GM23338 (cell line): ENCODE results near the gene NLGN1. TPM values are rescaled to one million over a fixed set of nuclear protein-coding genes. Genes with fewer than 3 reads are reported as not detected.

ENCODE experiments used
- ATAC-seq: fragments of 200-7000 bp; cut with Tn5 transposase; 3 replicates; pipeline ENCODE4 v1.9.1; 2020
- DNase-seq: peaks from one replicate; pipeline ENCODE4 v3.0.0-alpha.2; 2015; ENCODE audit warnings: low spot score
- H2AFZ ChIP-seq: fragments of 200-600 bp; sonication (generic); 2 replicates; pipeline ENCODE4 v1.8.0; 2016; ENCODE audit warnings: antibody characterized with exemption, mild to moderate bottlenecking, moderate library complexity
- H3F3A ChIP-seq: fragments of 200-600 bp; sonication (generic); replicated peaks from 2 replicates; pipeline ENCODE4 v1.8.0; 2017; ENCODE audit warnings: antibody characterized with exemption, mixed run types, low read depth
- H3K27ac ChIP-seq: fragments of 200-600 bp; sonication (generic); 2 replicates; pipeline ENCODE4 v1.6.1; 2016; ENCODE audit warnings: low read depth
- H3K27me3 ChIP-seq: fragments of 200-600 bp; sonication (generic); 2 replicates; pipeline ENCODE4 v1.8.0; 2016; ENCODE audit warnings: mild to moderate bottlenecking, mixed run types, moderate library complexity; ENCODE audit not compliant: insufficient read depth
- H3K36me3 ChIP-seq: fragments of 200-600 bp; sonication (generic); 2 replicates; pipeline ENCODE4 v1.8.0; 2016; ENCODE audit warnings: mild to moderate bottlenecking; ENCODE audit not compliant: insufficient read depth
- H3K4me1 ChIP-seq: fragments of 200-600 bp; sonication (generic); 2 replicates; pipeline ENCODE4 v1.8.0; 2016; ENCODE audit warnings: mild to moderate bottlenecking, moderate library complexity; ENCODE audit not compliant: insufficient read depth
- H3K4me2 ChIP-seq: fragments of 200-600 bp; sonication (generic); 2 replicates; pipeline ENCODE4 v1.7.1; 2017; ENCODE audit warnings: mixed run types
- H3K4me3 ChIP-seq: fragments of 200-600 bp; sonication (generic); 2 replicates; pipeline ENCODE4 v1.6.1; 2016; ENCODE audit warnings: mixed run types
- H3K79me2 ChIP-seq: fragments of 200-600 bp; sonication (generic); replicated peaks from 2 replicates; pipeline ENCODE4 v1.8.0; 2017; ENCODE audit warnings: mild to moderate bottlenecking; ENCODE audit not compliant: insufficient read depth
- H3K9me2 ChIP-seq: fragments of 200-600 bp; sonication (generic); 2 replicates; pipeline ENCODE4 v1.8.0; 2017; ENCODE audit not compliant: insufficient read depth
- H4K20me1 ChIP-seq: fragments of 200-600 bp; sonication (generic); replicated peaks from 2 replicates; pipeline ENCODE4 v1.8.0; 2017; ENCODE audit warnings: mild to moderate bottlenecking; ENCODE audit not compliant: insufficient read depth
- H3K27ac Mint-ChIP-seq: 2 replicates; pipeline ENCODE4 v1.8.0; 2020; ENCODE audit warnings: inconsistent platforms, mild to moderate bottlenecking, moderate library complexity, mixed read lengths
- H3K27me3 Mint-ChIP-seq: 3 replicates; pipeline ENCODE4 v1.8.0; 2022; ENCODE audit warnings: low read depth, mild to moderate bottlenecking, moderate library complexity, mixed read lengths, inconsistent platforms; ENCODE audit not compliant: insufficient read depth, poor library complexity
- H3K36me3 Mint-ChIP-seq: 3 replicates; pipeline ENCODE4 v1.8.0; 2021; ENCODE audit warnings: low read depth, mild to moderate bottlenecking, inconsistent platforms, moderate library complexity, mixed read lengths
- H3K4me1 Mint-ChIP-seq: 3 replicates; pipeline ENCODE4 v1.8.0; 2020; ENCODE audit warnings: mild to moderate bottlenecking, inconsistent platforms, mixed read lengths
- H3K4me3 Mint-ChIP-seq: 3 replicates; pipeline ENCODE4 v1.8.0; 2021; ENCODE audit warnings: moderate library complexity, mild to moderate bottlenecking, inconsistent platforms, mixed read lengths
- H3K9me3 Mint-ChIP-seq: 3 replicates; pipeline ENCODE4 v1.8.0; 2020; ENCODE audit warnings: moderate library complexity, mild to moderate bottlenecking, inconsistent platforms, mixed read lengths
- CREB1 ChIP-seq: fragments of 250-450 bp; sonication (Bioruptor Pico); IDR thresholded peaks from 2 replicates; pipeline ENCODE4 v1.5.0; 2020; ENCODE audit warnings: low read depth, mild to moderate bottlenecking, moderate library complexity
- CTCF ChIP-seq, 2 experiments: fragments of 200-600 bp in 1 of 2; sonication (generic) in 1 of 2; conservative IDR thresholded peaks; 2 replicates each; pipeline versions ENCODE4 v1.5.1 to v1.6.1; 2016 to 2017; ENCODE audit warnings: antibody characterized with exemption in 2 of 2, low read depth in 2 of 2, mild to moderate bottlenecking in 2 of 2, moderate library complexity in 1 of 2
- EZH2 ChIP-seq: fragments of 200-600 bp; sonication (generic); IDR thresholded peaks from one replicate; pipeline ENCODE4 v1.8.0; 2017; ENCODE audit warnings: antibody characterized with exemption, mild to moderate bottlenecking, low read depth; ENCODE audit not compliant: unreplicated experiment
- EZH2phosphoT487 ChIP-seq: fragments of 200-600 bp; sonication (generic); IDR thresholded peaks from one replicate; pipeline ENCODE4 v1.8.1; 2018; ENCODE audit warnings: antibody characterized with exemption; ENCODE audit not compliant: unreplicated experiment
- JUNB ChIP-seq: IDR thresholded peaks from one replicate; pipeline ENCODE4 v1.6.1; 2016; ENCODE audit warnings: antibody characterized with exemption; ENCODE audit not compliant: unreplicated experiment
- NANOG ChIP-seq: IDR thresholded peaks from 2 replicates; pipeline ENCODE4 v1.6.1; 2016; ENCODE audit warnings: antibody characterized with exemption, borderline replicate concordance
- POLR2AphosphoS5 ChIP-seq: IDR thresholded peaks from 2 replicates; pipeline ENCODE4 v1.6.1; 2016; ENCODE audit warnings: antibody characterized with exemption, low read depth
- REST ChIP-seq: IDR thresholded peaks from one replicate; pipeline ENCODE4 v1.6.1; 2018; ENCODE audit warnings: antibody characterized with exemption; ENCODE audit not compliant: unreplicated experiment
- STAT1 ChIP-seq: IDR thresholded peaks from one replicate; pipeline ENCODE4 v1.6.1; 2016; ENCODE audit warnings: antibody characterized with exemption; ENCODE audit not compliant: unreplicated experiment
- ZNF114 ChIP-seq: fragments of 250-450 bp; sonication (Bioruptor Pico); IDR thresholded peaks from 2 replicates; pipeline ENCODE4 v1.5.0; 2020; ENCODE audit warnings: mild to moderate bottlenecking, moderate library complexity
- ZNF462 ChIP-seq: fragments of 250-450 bp; sonication (Bioruptor Pico); IDR thresholded peaks from 2 replicates; pipeline ENCODE4 v1.5.0; 2020; ENCODE audit warnings: mild to moderate bottlenecking, moderate library complexity
- polyA plus RNA-seq: library from polyadenylated mRNA; unstranded; fragments of >200 nt; fragmentation: Nextera tagmentation; extraction: Ambion mirVana; gene quantifications from 2 replicates; pipeline ENCODE4 v1.2.1, GENCODE V29; 2016
- total RNA-seq: library from RNA; depleted of rRNA; stranded (reverse); fragments of >200 nt; shearing (Covaris generic); gene quantifications from 2 replicates; pipeline ENCODE4 v1.2.3, GENCODE V29; 2014

NLGN1 gene
- total and polyA plus RNA-seq, 2 experiments from 2014 or later = 6.5 to 18.6 TPM

- TF ChIP-seq CTCF (conservative IDR thresholded peaks at IDR 0.05; ENCODE audit: low read depth in 2 of 2) = no peak
- TF ChIP-seq JUNB = no peak
- TF ChIP-seq POLR2AphosphoS5 = no peak
- no peak for TF ChIP-seq ZNF114
These were observed 585.8 kb downstream of the NLGN1 start (continued) for GRCh38 chr3:173983343-173983742.

GRCh38 chr3:173986861-173987410 lies 589.4 kb downstream of the NLGN1 start:
- Histone ChIP-seq H4K20me1 (no peaks in the 10 kb centered on the region), H3K4me2 (no peak overlapping the region), H3K79me2 (no peaks in the 10 kb centered on the region), H3K36me3 (no peaks in the 10 kb centered on the region), H3K4me1 (no peaks in the 10 kb centered on the region), H2AFZ (no peak overlapping the region), H3K9me2 (0 out of 2 replicates have a peak, but pooled peaks cover 4% of the 10 kb centered on the region), H3K4me3 (no peak overlapping the region), H3K27ac (no peak overlapping the region), H3K27me3 (no peaks in the 10 kb centered on the region), H3F3A (no peaks in the 10 kb centered on the region)
- TF ChIP-seq CREB1 (CRISPR knock-in tag) = no peak
- no peak for TF ChIP-seq EZH2phosphoT487
- no peak for TF ChIP-seq REST
- no peak for TF ChIP-seq JUNB
- TF ChIP-seq POLR2AphosphoS5 = no peak
- TF ChIP-seq ZNF462 (CRISPR knock-in tag) = no peak
- TF ChIP-seq ZNF114 = no peak
- TF ChIP-seq EZH2 = no peak
- TF ChIP-seq CTCF (conservative IDR thresholded peaks at IDR 0.05; ENCODE audit: low read depth in 2 of 2) = no peak
- TF ChIP-seq STAT1 = no peak
- no peak for TF ChIP-seq NANOG
- Mint-ChIP-seq H3K27ac (no peak overlapping the region), H3K36me3 (no peaks in the 10 kb centered on the region; the same call in 2 of the 3 replicates), H3K27me3 (no peaks in the 10 kb centered on the region), H3K9me3 (no peaks in the 10 kb centered on the region), H3K4me3 (no peak overlapping the region), H3K4me1 (peaks cover 2% of the 10 kb centered on the region; the same call in 1 of the 3 replicates)
- ATAC-seq (no peak), DNase-seq (no peak)
